Kidney (tissue), 22 donors: ENCODE data around the gene PHYKPL. TPM values are rescaled to one million over a fixed set of nuclear protein-coding genes. Genes with fewer than 3 reads are reported as not detected.

Experiments
- DNase-seq, 5 donors: peaks; one replicate each; pipeline ENCODE4 v3.0.0-alpha.2; 2013 to 2020
- FAIRE-seq: peaks from 2 replicates; lab custom pipeline; 2012; peaks lifted over from hg19 to GRCh38; lab: Jason Lieb, UNC
- H3K27ac ChIP-seq, 2 donors: one replicate each; pipeline ENCODE4 v1.7.0; 2013; ENCODE audit warnings: low read depth in 2 of 2, low read length in 2 of 2, inconsistent platforms in 1 of 2
- H3K27me3 ChIP-seq: one replicate; pipeline ENCODE4 v1.7.1; 2013; ENCODE audit warnings: low read length, inconsistent platforms; ENCODE audit not compliant: control insufficient read depth, insufficient read depth
- H3K36me3 ChIP-seq, 3 donors: one replicate each; pipeline versions ENCODE4 v1.7.0 to v1.7.1; 2013; ENCODE audit warnings: low read length in 3 of 3, control low read depth in 1 of 3, inconsistent platforms in 1 of 3; ENCODE audit not compliant: insufficient read depth in 3 of 3, control insufficient read depth in 2 of 3
- H3K4me1 ChIP-seq, 3 donors: one replicate each; pipeline versions ENCODE4 v1.7.0 to v1.7.1; 2013; ENCODE audit warnings: low read length in 3 of 3, inconsistent platforms in 1 of 3, low read depth in 1 of 3; ENCODE audit not compliant: control insufficient read depth in 2 of 3, insufficient read depth in 2 of 3
- H3K4me3 ChIP-seq, 3 donors: one replicate each; pipeline versions ENCODE4 v1.7.0 to v1.8.1; 2013; ENCODE audit warnings: low read length in 3 of 3, control low read depth in 1 of 3, inconsistent platforms in 1 of 3
- H3K9ac ChIP-seq, 3 donors: one replicate each; pipeline versions ENCODE4 v1.7.0 to v1.7.1; 2013; ENCODE audit warnings: low read length in 3 of 3, control low read depth in 1 of 3, inconsistent platforms in 1 of 3
- H3K9me3 ChIP-seq, 3 donors: one replicate each; pipeline versions ENCODE4 v1.7.0 to v1.7.1; 2013; ENCODE audit warnings: low read length in 3 of 3, control low read depth in 1 of 3, inconsistent platforms in 1 of 3; ENCODE audit not compliant: control insufficient read depth in 2 of 3, insufficient read depth in 1 of 3
- intact Hi-C: fragments of 100-400 bp; cut with DNase I; formaldehyde crosslinking; loops from one replicate; pipeline ENCODE4 v1.11.1; 2022
- long read RNA-seq, 10 donors: library from polyadenylated mRNA in 1 of 10; unstranded in 1 of 10; transcript quantifications; one replicate each; pipeline ENCODE4 v2.0.0 and lab custom pipeline, GENCODE V29; 2021 to 2026
- polyA plus RNA-seq: library from polyadenylated mRNA; stranded (reverse); fragments of 350-450 nt; fragmentation: Illumina TruSeq; extraction: RNeasy Lipid Tissue Mini Kit (QIAGEN cat#74804); gene quantifications from one replicate; pipeline ENCODE4 v1.2.3, GENCODE V29; 2014; ENCODE audit warnings: low read depth, low replicate concordance; ENCODE audit not compliant: insufficient read depth
- total RNA-seq: library from RNA; stranded (reverse); fragmentation: NEBNext Ultra II Directional; extraction: Animal tissue kit (Norgen Biotek cat#: 25700); gene quantifications from one replicate; pipeline ENCODE4 v1.2.1, GENCODE V29; 2021
- TF ChIP-seq, protein P1 (sequence below): IDR thresholded peaks from 3 replicates; pipeline ENCODE4 v1.5.1; 2012; ENCODE audit warnings: mild to moderate bottlenecking, moderate library complexity, borderline replicate concordance; ENCODE audit not compliant: insufficient read depth; ENCODE audit errors: extremely low read depth
- donor health status: control.
- donor health status: control.
- donor health status: control.
- donor health status: control.
- donor health status: control.
- donor health status: DM: yes; HTN: yes; CAD: no.
- donor health status: Normal renal cell carcinoma (clear cell type).

The PHYKPL gene
- total RNA-seq (116 TPM), polyA plus RNA-seq (35.3 TPM)
- long read RNA-seq, donor 1, partial matches to known transcripts = 0 of 3 reads
- long read RNA-seq, donor 1, other reads (novel, unspliced or antisense) = 0 of 3 reads
- long read RNA-seq, donor 2, partial matches to known transcripts = 34 of 38 reads
- long read RNA-seq, donor 2, other reads (novel, unspliced or antisense) = 0 of 38 reads
- long read RNA-seq, donor 3, partial matches to known transcripts = 0 of 2 reads
- long read RNA-seq, donor 3, other reads (novel, unspliced or antisense) = 0 of 2 reads
- long read RNA-seq, donor 4, partial matches to known transcripts = 184 of 270 reads
- long read RNA-seq, donor 4, other reads (novel, unspliced or antisense) = 84 of 270 reads
- long read RNA-seq, donor 5 = 0 reads
- long read RNA-seq, donor 6 = 0 reads
- long read RNA-seq, donor 7, transcript PHYKPL-201 (13 exons, 2,038 nt) = major isoform, 14 of 103 reads
- long read RNA-seq, donor 7, partial matches to known transcripts = 7 of 103 reads
- long read RNA-seq, donor 7, other reads (novel, unspliced or antisense) = 81 of 103 reads
- long read RNA-seq, donor 8, partial matches to known transcripts = 0 of 4 reads
- long read RNA-seq, donor 8, other reads (novel, unspliced or antisense) = 0 of 4 reads
- long read RNA-seq, donor 9, partial matches to known transcripts = 0 of 1 reads
- long read RNA-seq, donor 9, other reads (novel, unspliced or antisense) = 0 of 1 reads
- long read RNA-seq, donor 10, partial matches to known transcripts = 0 of 2 reads
- long read RNA-seq, donor 10, other reads (novel, unspliced or antisense) = 0 of 2 reads

DNA sequence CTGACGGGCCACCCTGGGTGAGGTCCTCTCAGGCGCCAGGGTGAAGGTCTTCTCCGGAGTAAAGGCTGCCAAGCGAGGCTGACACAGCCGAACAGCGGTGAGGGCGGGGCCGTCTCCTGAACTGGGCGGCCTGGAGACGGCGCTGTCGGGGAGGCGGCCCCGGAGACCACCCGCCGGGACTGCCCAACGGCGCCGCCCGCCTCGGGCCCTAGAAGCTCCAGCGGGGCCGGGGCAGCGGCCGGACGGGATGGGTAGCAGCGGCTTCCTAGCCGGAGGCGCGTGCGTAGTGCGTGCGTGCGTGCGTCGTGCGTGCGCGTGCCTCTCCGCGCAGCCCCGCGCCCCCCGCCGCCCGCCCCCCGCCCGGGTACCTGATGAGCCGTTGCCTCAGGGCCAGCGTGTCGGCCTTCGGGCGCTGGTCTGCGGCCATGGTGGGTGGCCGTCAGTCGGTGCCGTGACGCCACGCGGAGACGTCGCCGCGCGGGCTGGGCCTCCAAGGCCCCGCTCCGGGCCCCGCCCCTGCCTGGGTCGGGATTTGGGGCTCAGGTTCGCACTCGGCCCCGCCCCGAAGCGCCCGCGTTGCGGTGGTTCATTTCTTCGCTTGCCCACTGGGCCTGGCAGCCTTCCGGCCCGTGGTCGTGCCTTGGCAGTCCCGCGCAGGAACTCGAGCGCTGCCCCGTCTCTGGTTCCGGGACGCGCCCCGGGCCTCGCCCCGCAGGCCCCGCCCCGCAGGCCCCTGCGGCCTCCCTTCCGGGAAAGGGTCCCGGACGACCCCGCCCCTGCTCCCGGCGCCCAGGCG, at the start of gene PHYKPL:
PHYKPL (minus strand) TSS at position 679 of the 796 bp plus-strand sequence; CDS start at position 427, 252 bp downstream.
- DNase-seq (peak; percentile 70 to 93 (median 85)), FAIRE-seq (no peak)
- Histone ChIP-seq H3K36me3 (peaks cover 8 to 25% (median 11%) of the 10 kb centered on the region in 3 donors), H3K9me3 (no peaks in the 10 kb centered on the region), H3K4me3 (peak within 1 kb of the TSS; percentile 40 to 82 (median 79)), H3K9ac (peak within 1 kb of the TSS; percentile 2 to 87 (median 66)), H3K4me1 (peaks cover 0 to 34% (median 18%) of the 10 kb centered on the region in 3 donors), H3K27ac (peak within 1 kb of the TSS; percentile 91 to 96), H3K27me3 (no peaks in the 10 kb centered on the region)
- intact Hi-C loops = no loop called here
- TF ChIP-seq, protein P1, sequence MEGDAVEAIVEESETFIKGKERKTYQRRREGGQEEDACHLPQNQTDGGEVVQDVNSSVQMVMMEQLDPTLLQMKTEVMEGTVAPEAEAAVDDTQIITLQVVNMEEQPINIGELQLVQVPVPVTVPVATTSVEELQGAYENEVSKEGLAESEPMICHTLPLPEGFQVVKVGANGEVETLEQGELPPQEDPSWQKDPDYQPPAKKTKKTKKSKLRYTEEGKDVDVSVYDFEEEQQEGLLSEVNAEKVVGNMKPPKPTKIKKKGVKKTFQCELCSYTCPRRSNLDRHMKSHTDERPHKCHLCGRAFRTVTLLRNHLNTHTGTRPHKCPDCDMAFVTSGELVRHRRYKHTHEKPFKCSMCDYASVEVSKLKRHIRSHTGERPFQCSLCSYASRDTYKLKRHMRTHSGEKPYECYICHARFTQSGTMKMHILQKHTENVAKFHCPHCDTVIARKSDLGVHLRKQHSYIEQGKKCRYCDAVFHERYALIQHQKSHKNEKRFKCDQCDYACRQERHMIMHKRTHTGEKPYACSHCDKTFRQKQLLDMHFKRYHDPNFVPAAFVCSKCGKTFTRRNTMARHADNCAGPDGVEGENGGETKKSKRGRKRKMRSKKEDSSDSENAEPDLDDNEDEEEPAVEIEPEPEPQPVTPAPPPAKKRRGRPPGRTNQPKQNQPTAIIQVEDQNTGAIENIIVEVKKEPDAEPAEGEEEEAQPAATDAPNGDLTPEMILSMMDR = peak; percentile 4

DNA sequence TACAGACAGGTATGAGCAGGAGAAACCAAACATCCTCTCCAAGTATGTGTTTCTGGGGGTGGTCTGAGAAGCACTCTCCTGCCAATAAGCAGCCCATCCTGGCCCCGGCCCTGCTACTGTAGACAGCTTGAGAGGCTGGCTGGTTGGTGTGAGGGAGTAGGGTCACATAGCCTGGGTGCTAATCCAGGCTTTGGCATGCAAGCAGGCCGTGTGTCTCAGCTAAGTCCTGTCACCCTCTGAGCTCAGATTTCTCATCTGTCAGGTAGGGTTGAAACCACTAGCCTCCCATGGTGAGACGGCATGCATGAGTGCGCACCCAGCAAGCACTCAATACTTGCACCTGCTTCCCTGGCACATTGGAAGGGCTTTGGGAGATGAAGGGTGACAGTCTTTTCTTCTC, 49.8 kb upstream of the PHYKPL start:
- DNase-seq = peak in 1 of 5 donors; percentile 44
- peaks cover 0 to 8% (median 3%) of the 10 kb centered on the region in 3 donors for H3K9me3 ChIP-seq
- H3K27me3 ChIP-seq = no peaks in the 10 kb centered on the region
- FAIRE-seq = no peak
- H3K4me1 ChIP-seq = no peaks in the 10 kb centered on the region
- H3K27ac ChIP-seq = no peak overlapping the region
- H3K9ac ChIP-seq = no peak overlapping the region
- H3K36me3 ChIP-seq = no peaks in the 10 kb centered on the region
- intact Hi-C loops = no loop called here
- no peak overlapping the region for H3K4me3 ChIP-seq
- TF ChIP-seq, protein P1 = no peak

DNA sequence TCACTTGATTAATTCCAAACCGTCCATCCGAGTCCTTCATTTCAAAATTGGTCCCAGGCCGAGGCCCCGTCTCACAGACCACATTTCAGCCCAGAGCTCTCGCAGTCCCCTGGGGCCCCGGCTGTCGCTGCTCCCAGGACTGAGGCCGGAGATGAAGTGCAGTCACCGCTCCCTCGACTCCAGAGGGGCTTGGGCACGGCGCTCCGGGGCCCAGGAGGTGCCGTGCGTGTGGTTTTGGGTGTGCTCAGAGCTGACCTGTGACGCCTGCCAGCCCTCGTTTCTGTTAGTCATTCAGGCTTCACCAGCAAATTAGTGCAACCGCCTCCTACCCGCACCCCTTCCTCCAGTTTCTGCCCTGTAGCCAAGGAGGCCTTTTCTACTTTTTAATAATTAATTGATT, 48.7 kb upstream of the PHYKPL start:
- TF ChIP-seq, protein P1 = no peak
- intact Hi-C loops = no loop called here

More for the DNA sequence above, 48.7 kb upstream of the PHYKPL start:
- DNase-seq = peak in 1 of 5 donors; percentile 66
- Histone ChIP-seq H3K4me3 (no peak overlapping the region), H3K4me1 (no peaks in the 10 kb centered on the region), H3K9me3 (peaks cover 0 to 8% (median 3%) of the 10 kb centered on the region in 3 donors), H3K27me3 (no peaks in the 10 kb centered on the region), H3K36me3 (no peaks in the 10 kb centered on the region), H3K9ac (no peak overlapping the region), H3K27ac (no peak overlapping the region)
- FAIRE-seq = no peak
